Measurements from ENCODE around the gene KLHL11.

GRCh38 chr17:41894791-41895331 lies 29.6 kb upstream of the KLHL11 start:
- TF ChIP-seq, protein P1, sequence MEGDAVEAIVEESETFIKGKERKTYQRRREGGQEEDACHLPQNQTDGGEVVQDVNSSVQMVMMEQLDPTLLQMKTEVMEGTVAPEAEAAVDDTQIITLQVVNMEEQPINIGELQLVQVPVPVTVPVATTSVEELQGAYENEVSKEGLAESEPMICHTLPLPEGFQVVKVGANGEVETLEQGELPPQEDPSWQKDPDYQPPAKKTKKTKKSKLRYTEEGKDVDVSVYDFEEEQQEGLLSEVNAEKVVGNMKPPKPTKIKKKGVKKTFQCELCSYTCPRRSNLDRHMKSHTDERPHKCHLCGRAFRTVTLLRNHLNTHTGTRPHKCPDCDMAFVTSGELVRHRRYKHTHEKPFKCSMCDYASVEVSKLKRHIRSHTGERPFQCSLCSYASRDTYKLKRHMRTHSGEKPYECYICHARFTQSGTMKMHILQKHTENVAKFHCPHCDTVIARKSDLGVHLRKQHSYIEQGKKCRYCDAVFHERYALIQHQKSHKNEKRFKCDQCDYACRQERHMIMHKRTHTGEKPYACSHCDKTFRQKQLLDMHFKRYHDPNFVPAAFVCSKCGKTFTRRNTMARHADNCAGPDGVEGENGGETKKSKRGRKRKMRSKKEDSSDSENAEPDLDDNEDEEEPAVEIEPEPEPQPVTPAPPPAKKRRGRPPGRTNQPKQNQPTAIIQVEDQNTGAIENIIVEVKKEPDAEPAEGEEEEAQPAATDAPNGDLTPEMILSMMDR (IDR thresholded peaks at IDR 0.05; ENCODE audit: low read depth, low read length, missing input control) = no peak
- peak; percentile 5 for TF ChIP-seq YY1 (IDR thresholded peaks at IDR 0.05)
- TF ChIP-seq RXRA (IDR thresholded peaks at IDR 0.05) = peak; percentile 75 to 85

Data from liver (tissue), 3 donors.